ENCODE measurements around the gene TRERF1. TPM values are rescaled to one million over a fixed set of nuclear protein-coding genes. Genes with fewer than 3 reads are reported as not detected.

Gene TRERF1
- total RNA-seq, 1 donor from 2014 or later = 13.2 TPM

DNA sequence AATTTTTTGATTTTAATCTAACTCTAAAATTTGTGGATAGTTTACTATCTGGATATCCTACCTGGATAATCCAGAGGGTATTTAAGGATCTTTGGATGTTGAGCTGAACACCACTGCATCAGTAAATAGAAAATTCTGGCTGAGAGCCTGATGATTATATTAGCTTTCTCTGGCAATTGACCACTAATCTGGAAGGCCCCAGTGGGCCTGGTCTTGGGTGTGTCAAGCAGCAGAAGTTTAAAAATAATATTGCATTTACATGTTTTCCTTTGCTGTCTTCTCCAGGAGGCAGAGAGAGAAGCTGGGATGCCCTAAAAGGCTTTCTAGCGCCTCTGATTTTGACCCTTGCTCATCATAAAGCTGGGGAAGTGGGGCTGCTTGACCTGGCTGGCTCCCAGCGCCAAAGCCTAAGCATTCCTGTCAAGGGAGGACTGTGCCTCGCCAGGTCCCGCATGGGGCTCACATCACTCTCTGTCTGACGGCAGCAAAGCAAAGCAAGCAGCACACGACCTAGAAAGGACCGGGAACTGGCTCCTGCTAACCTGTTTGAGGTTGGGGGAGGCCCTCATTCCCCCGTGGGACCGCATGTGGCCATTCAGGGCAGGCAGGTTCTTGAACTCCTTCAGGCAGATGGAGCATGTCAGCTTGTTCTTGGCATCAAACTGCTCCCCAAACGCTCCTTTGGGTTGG lies 187.4 kb downstream of the TRERF1 start:
- Mint-ChIP-seq H3K4me1 (ENCODE audit: unreplicated experiment) (peaks cover 6% of the 10 kb centered on the region), H3K27me3 (no peaks in the 10 kb centered on the region), H3K9me3 (no peaks in the 10 kb centered on the region), H3K4me3 (no peak overlapping the region), H3K36me3 (peaks cover 10% of the 10 kb centered on the region), H3K27ac (no peak overlapping the region)
- TF ChIP-seq, protein P1, sequence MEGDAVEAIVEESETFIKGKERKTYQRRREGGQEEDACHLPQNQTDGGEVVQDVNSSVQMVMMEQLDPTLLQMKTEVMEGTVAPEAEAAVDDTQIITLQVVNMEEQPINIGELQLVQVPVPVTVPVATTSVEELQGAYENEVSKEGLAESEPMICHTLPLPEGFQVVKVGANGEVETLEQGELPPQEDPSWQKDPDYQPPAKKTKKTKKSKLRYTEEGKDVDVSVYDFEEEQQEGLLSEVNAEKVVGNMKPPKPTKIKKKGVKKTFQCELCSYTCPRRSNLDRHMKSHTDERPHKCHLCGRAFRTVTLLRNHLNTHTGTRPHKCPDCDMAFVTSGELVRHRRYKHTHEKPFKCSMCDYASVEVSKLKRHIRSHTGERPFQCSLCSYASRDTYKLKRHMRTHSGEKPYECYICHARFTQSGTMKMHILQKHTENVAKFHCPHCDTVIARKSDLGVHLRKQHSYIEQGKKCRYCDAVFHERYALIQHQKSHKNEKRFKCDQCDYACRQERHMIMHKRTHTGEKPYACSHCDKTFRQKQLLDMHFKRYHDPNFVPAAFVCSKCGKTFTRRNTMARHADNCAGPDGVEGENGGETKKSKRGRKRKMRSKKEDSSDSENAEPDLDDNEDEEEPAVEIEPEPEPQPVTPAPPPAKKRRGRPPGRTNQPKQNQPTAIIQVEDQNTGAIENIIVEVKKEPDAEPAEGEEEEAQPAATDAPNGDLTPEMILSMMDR (conservative IDR thresholded peaks at IDR 0.05) = no peak
- no peak for DNase-seq (ENCODE audit: extremely low spot score, unreplicated experiment)

- Mint-ChIP-seq H3K27ac (no peak overlapping the region), H3K9me3 (no peaks in the 10 kb centered on the region), H3K4me3 (no peak overlapping the region), H3K27me3 (no peaks in the 10 kb centered on the region), H3K4me1 (ENCODE audit: unreplicated experiment) (peaks cover 6% of the 10 kb centered on the region), H3K36me3 (peaks cover 10% of the 10 kb centered on the region)
- no peak for DNase-seq (ENCODE audit: extremely low spot score, unreplicated experiment)
- TF ChIP-seq, protein P1 (conservative IDR thresholded peaks at IDR 0.05) = no peak
Measured at GRCh38 chr6:42263165-42263728, 188.5 kb downstream of the TRERF1 start.

- Mint-ChIP-seq H3K36me3 (peaks cover 13% of the 10 kb centered on the region), H3K27ac (no peak overlapping the region), H3K27me3 (no peaks in the 10 kb centered on the region), H3K9me3 (no peaks in the 10 kb centered on the region), H3K4me3 (no peak overlapping the region), H3K4me1 (ENCODE audit: unreplicated experiment) (peaks cover 14% of the 10 kb centered on the region)
- TF ChIP-seq, protein P1 (conservative IDR thresholded peaks at IDR 0.05) = peak; percentile 73
- no peak for DNase-seq (ENCODE audit: extremely low spot score, unreplicated experiment)
Measured at GRCh38 chr6:42260972-42261371, 190.8 kb downstream of the TRERF1 start.

GRCh38 chr6:42260396-42260888 lies 191.3 kb downstream of the TRERF1 start:
- Mint-ChIP-seq H3K4me3 (no peak overlapping the region), H3K27ac (no peak overlapping the region), H3K27me3 (no peaks in the 10 kb centered on the region), H3K36me3 (peaks cover 13% of the 10 kb centered on the region), H3K4me1 (ENCODE audit: unreplicated experiment) (peaks cover 14% of the 10 kb centered on the region), H3K9me3 (no peaks in the 10 kb centered on the region)
- no peak for DNase-seq (ENCODE audit: extremely low spot score, unreplicated experiment)
- TF ChIP-seq, protein P1 (conservative IDR thresholded peaks at IDR 0.05) = no peak

DNA sequence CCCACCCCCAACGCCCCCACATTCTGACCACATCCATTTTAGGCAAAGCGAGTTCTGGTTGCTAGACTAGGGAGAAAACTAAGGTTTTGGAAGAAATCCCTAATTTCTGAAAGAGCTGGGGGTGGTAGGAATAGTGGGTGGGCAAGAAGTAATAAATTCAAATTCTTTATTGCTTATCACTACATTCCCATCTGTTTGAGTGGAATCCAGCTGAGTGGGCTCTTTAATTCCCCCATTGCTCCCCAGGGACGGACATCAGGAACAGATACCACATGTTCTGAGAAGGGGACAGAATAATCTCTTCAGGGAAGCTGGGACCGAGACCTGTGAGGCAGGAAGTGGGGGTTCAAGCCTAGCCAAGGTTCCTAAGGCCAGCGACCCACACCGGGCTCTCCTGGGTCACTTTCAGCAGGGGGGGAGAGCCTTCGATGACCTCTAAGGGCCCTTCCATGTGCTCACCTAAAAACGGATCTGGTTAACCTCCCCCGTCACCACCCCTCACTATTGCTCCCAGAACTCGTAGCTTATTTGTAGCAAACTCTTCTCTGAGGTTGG lies 191.8 kb downstream of the TRERF1 start:
- Mint-ChIP-seq H3K36me3 (peaks cover 13% of the 10 kb centered on the region), H3K4me1 (ENCODE audit: unreplicated experiment) (peaks cover 14% of the 10 kb centered on the region), H3K27ac (no peak overlapping the region), H3K9me3 (no peaks in the 10 kb centered on the region), H3K4me3 (no peak overlapping the region), H3K27me3 (no peaks in the 10 kb centered on the region)
- TF ChIP-seq, protein P1 (conservative IDR thresholded peaks at IDR 0.05) = no peak
- no peak for DNase-seq (ENCODE audit: extremely low spot score, unreplicated experiment)
